A549 (cell line): Measurements from ENCODE around the gene BEST4. TPM values are rescaled to one million over a fixed set of nuclear protein-coding genes. Genes with fewer than 3 reads are reported as not detected.

Experiments used
- ATAC-seq, 2 experiments: fragments of 200-7000 bp in 1 of 2; fragments of >200 bp in 1 of 2; cut with Nextera tagmentation in 1 of 2; cut with Tn5 transposase in 1 of 2; 3 replicates each; pipeline versions ENCODE4 v1.8.0 to v1.9.1; 2018 to 2020; ENCODE audit warnings: mild to moderate bottlenecking in 1 of 2, moderate library complexity in 1 of 2
- CTCF ChIA-PET: fragments of 300-600 bp; sonication (Branson Sonifier 250); formaldehyde crosslinking; extraction: SDS; loops from one replicate; lab custom pipeline; 2021; ENCODE audit warnings: antibody characterized with exemption, inconsistent platforms; lab: Yijun Ruan, JAX
- POLR2A ChIA-PET: fragments of 350-600 bp; formaldehyde crosslinking; extraction: SDS; loops from one replicate; lab custom pipeline; 2021; ENCODE audit warnings: antibody characterized with exemption, inconsistent platforms; lab: Yijun Ruan, JAX
- DNase-seq, 2 experiments: peaks; one replicate each; pipeline versions ENCODE4 v3.0.0 to v3.0.0-alpha.2; 2011 to 2016; ENCODE audit warnings: low read depth in 1 of 2, low spot score in 1 of 2
- FAIRE-seq: peaks from 2 replicates; lab custom pipeline; 2011; peaks lifted over from hg19 to GRCh38; lab: Jason Lieb, UNC
- H3K27ac ChIP-seq, 2 experiments: fragments of >200 bp; sonication (Bioruptor Twin); formaldehyde crosslinking; 3 replicates each; pipeline ENCODE4 v1.5.1; 2016 to 2017
- H3K4me1 ChIP-seq: fragments of >200 bp; sonication (Bioruptor Twin); formaldehyde crosslinking; 3 replicates; pipeline ENCODE4 v1.6.1; 2016
- H3K4me2 ChIP-seq: fragments of >200 bp; sonication (Bioruptor Twin); formaldehyde crosslinking; 3 replicates; pipeline ENCODE4 v1.6.1; 2016
- H3K4me3 ChIP-seq: fragments of >200 bp; sonication (Bioruptor Twin); formaldehyde crosslinking; 3 replicates; pipeline ENCODE4 v1.5.1; 2016
- H3K9me3 ChIP-seq: fragments of >200 bp; sonication (Bioruptor Twin); formaldehyde crosslinking; 3 replicates; pipeline ENCODE4 v1.6.1; 2016
- BHLHE40 ChIP-seq: IDR thresholded peaks from 2 replicates; pipeline ENCODE4 v1.6.1; 2012; ENCODE audit warnings: low read depth, low read length, inconsistent platforms
- CBX8 ChIP-seq: fragments of 200-600 bp; sonication (generic); IDR thresholded peaks from 2 replicates; pipeline ENCODE4 v1.6.1; 2016
- CHD4 ChIP-seq: fragments of 200-600 bp; sonication (generic); IDR thresholded peaks from 2 replicates; pipeline ENCODE4 v1.6.1; 2016; ENCODE audit warnings: antibody characterized with exemption, mild to moderate bottlenecking, borderline replicate concordance
- EHMT2 ChIP-seq: fragments of 200-600 bp; sonication (generic); IDR thresholded peaks from 2 replicates; pipeline ENCODE4 v1.6.1; 2016; ENCODE audit warnings: antibody characterized with exemption, low read depth, mild to moderate bottlenecking, moderate library complexity
- EP300 ChIP-seq, 2 experiments: fragments of >200 bp; sonication (Bioruptor Twin); formaldehyde crosslinking; IDR thresholded peaks; 2 replicates in 1 of 2; 3 replicates in 1 of 2; pipeline ENCODE4 v1.6.1; 2016 to 2017
- ESRRA ChIP-seq: fragments of 150-350 bp; IDR thresholded peaks from 2 replicates; pipeline ENCODE4 v1.6.1; 2014; ENCODE audit warnings: mild to moderate bottlenecking, low read length, borderline replicate concordance
- HOXA7 ChIP-seq: fragments of 250-450 bp; sonication (Bioruptor Pico); IDR thresholded peaks from 2 replicates; pipeline ENCODE4 v1.5.0; 2020; ENCODE audit warnings: mild to moderate bottlenecking, moderate library complexity
- HOXB13 ChIP-seq: fragments of 250-450 bp; sonication (Bioruptor Pico); IDR thresholded peaks from 2 replicates; pipeline ENCODE4 v1.5.0; 2020; ENCODE audit warnings: low read depth, mild to moderate bottlenecking, moderate library complexity
- HOXB5 ChIP-seq: fragments of 250-450 bp; sonication (Bioruptor Pico); IDR thresholded peaks from 2 replicates; pipeline ENCODE4 v1.5.0; 2020; ENCODE audit warnings: mild to moderate bottlenecking, moderate library complexity
- MYC ChIP-seq: IDR thresholded peaks from 2 replicates; pipeline ENCODE4 v1.6.1; 2012; ENCODE audit warnings: mild to moderate bottlenecking, inconsistent platforms, low read length, improper control_type of control experiment, borderline replicate concordance
- NPAS2 ChIP-seq: fragments of 250-450 bp; sonication (Bioruptor Pico); IDR thresholded peaks from 2 replicates; pipeline ENCODE4 v1.8.0; 2022; ENCODE audit warnings: mild to moderate bottlenecking, moderate library complexity, borderline replicate concordance
- NR3C1 ChIP-seq: fragments of >200 bp; sonication (Bioruptor Twin); formaldehyde crosslinking; IDR thresholded peaks from 3 replicates; pipeline ENCODE4 v1.6.1; 2017
- POLR2AphosphoS2 ChIP-seq: conservative IDR thresholded peaks from 2 replicates; pipeline ENCODE4 v1.6.1; 2012; ENCODE audit warnings: low read length, improper control_type of control experiment, inconsistent platforms
- RARB ChIP-seq: fragments of 250-450 bp; sonication (Bioruptor Pico); IDR thresholded peaks from 2 replicates; pipeline ENCODE4 v1.8.0; 2021; ENCODE audit warnings: mild to moderate bottlenecking, moderate library complexity
- RCOR1 ChIP-seq: fragments of 150-350 bp; IDR thresholded peaks from 2 replicates; pipeline ENCODE4 v1.6.1; 2014; ENCODE audit warnings: antibody characterized with exemption, low read length, low read depth
- RNF2 ChIP-seq: fragments of 200-600 bp; sonication (generic); IDR thresholded peaks from 2 replicates; pipeline ENCODE4 v1.6.1; 2016; ENCODE audit warnings: low read depth, mild to moderate bottlenecking, antibody characterized with exemption, moderate library complexity, borderline replicate concordance
- SREBF2 ChIP-seq: fragments of 450-650 bp; IDR thresholded peaks from 2 replicates; pipeline ENCODE4 v1.6.1; 2014; ENCODE audit warnings: mild to moderate bottlenecking, moderate library complexity
- TFCP2L1 ChIP-seq: fragments of 250-450 bp; sonication (Bioruptor Pico); IDR thresholded peaks from 2 replicates; pipeline ENCODE4 v1.5.0; 2021; ENCODE audit warnings: mild to moderate bottlenecking
- TP53 ChIP-seq: fragments of 250-450 bp; sonication (Bioruptor Pico); IDR thresholded peaks from 2 replicates; pipeline ENCODE4 v1.5.0; 2021; ENCODE audit warnings: mild to moderate bottlenecking, moderate library complexity
- ZFP36 ChIP-seq: fragments of 450-650 bp; IDR thresholded peaks from 2 replicates; pipeline ENCODE4 v1.6.1; 2014; ENCODE audit warnings: borderline replicate concordance; ENCODE audit not compliant: partially characterized antibody
- ZNF302 ChIP-seq: fragments of 250-450 bp; sonication (Bioruptor Pico); IDR thresholded peaks from 2 replicates; pipeline ENCODE4 v1.9.0; 2021; ENCODE audit warnings: inconsistent platforms, mild to moderate bottlenecking, moderate library complexity
- ZSCAN20 ChIP-seq: fragments of 250-450 bp; sonication (Bioruptor Pico); IDR thresholded peaks from 2 replicates; pipeline ENCODE4 v1.8.0; 2022; ENCODE audit warnings: mild to moderate bottlenecking, moderate library complexity
- WGBS: methylation state at CpG from one replicate; pipeline ENCODE4 v1.1.6; 2017; ENCODE audit errors: missing lambda C conversion rate; 5-methylcytosine and 5-hydroxymethylcytosine counted together
- polyA plus RNA-seq, 4 experiments: library from polyadenylated mRNA; depleted of rRNA in 3 of 4; stranded (reverse); fragments of >200 nt; fragmentation: RNase III in 1 of 4; extraction: RNeasy Plus Mini Kit Qiagen cat#74134 plus additional on column Dnase treatment in 1 of 4; gene quantifications; 2 replicates in 3 of 4; 3 replicates in 1 of 4; pipeline ENCODE4 v1.2.3, GENCODE V29; 2011 to 2017
- TF ChIP-seq, protein P1 (sequence below): IDR thresholded peaks from 2 replicates; pipeline ENCODE4 v1.6.1; 2012; ENCODE audit warnings: low read depth, borderline replicate concordance
- TF ChIP-seq, protein P2 (sequence below): fragments of 200-600 bp; sonication (generic); IDR thresholded peaks from 2 replicates; pipeline ENCODE4 v1.6.1; 2016; ENCODE audit warnings: antibody characterized with exemption, mild to moderate bottlenecking, moderate library complexity
- TF ChIP-seq, protein P3 (sequence below): fragments of >200 bp; sonication (Bioruptor Twin); formaldehyde crosslinking; IDR thresholded peaks from 3 replicates; pipeline ENCODE4 v1.6.1; 2016
- TF ChIP-seq, protein P4 (sequence below): fragments of >200 bp; sonication (Bioruptor Twin); formaldehyde crosslinking; IDR thresholded peaks from 2 replicates; pipeline ENCODE4 v1.6.1; 2016
- TF ChIP-seq, protein P5 (sequence below): IDR thresholded peaks from 2 replicates; pipeline ENCODE4 v1.6.1; 2012
- TF ChIP-seq, protein P6 (sequence below): fragments of 450-650 bp; IDR thresholded peaks from 2 replicates; pipeline ENCODE4 v1.6.1; 2014; ENCODE audit warnings: antibody characterized with exemption
- TF ChIP-seq, protein P7 (sequence below): fragments of 250-450 bp; sonication (Bioruptor Pico); IDR thresholded peaks from 2 replicates; pipeline ENCODE4 v1.5.0; 2020; ENCODE audit warnings: low read depth, mild to moderate bottlenecking, moderate library complexity
- TF ChIP-seq, protein P8 (sequence below): fragments of 250-450 bp; sonication (Bioruptor Pico); IDR thresholded peaks from 2 replicates; pipeline ENCODE4 v1.5.0; 2021; ENCODE audit warnings: mild to moderate bottlenecking, moderate library complexity, borderline replicate concordance

Gene BEST4
- polyA plus RNA-seq, 2 of the 4 experiments (the other 2 are of a cell fraction): 0.08 to 0.09 TPM

DNA sequence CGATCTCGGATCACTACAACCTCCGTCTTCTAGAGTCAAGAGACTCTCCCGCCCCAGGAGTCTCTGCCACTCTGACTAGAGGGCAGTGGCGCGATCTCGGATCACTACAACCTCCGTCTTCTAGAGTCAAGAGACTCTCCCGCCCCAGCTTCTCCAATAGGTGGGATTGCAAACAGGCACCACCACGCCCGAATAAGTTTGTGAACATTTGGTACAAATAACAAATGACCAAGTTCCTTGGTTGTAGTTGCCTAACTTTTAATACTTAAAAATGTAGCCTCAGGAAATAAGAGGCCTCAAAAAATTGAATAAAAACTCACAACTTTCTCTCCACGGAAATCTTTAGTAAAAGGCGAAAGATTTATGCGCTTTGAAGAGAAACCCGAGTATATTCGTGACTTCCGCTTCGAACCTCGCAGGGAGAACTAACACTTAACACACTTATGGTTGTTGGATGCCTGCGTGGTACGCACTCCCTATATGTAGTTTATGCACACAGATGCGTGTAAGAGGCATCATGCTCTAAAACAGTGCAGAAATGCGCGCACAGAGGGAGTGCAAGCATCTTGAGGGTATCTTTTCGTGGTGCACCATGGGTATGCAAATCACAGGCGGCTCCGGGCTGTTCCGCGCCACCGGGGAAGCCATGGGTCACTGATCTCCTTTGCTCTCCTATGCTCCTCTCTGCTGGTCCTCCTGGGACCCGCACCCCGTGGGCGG lies 31.8 kb upstream of the BEST4 start:
- ChIA-PET CTCF (interaction anchor here (0.7 to 4.5 kb wide), 11 partner anchors 11 to 108 kb away, joined by 3 to 23 read pairs (median 5); partner anchors contain the start of genes BTBD19, PLK3 and RNU5D-1), POLR2A (interaction anchor here (0.5 to 3.5 kb wide), 20 partner anchors 11 to 1127 kb away, joined by 3 to 57 read pairs (median 5); partner anchors contain the start of genes BTBD19, DYNLT4, HECTD3 and MUTYH)
- H3K27ac ChIP-seq: peak overlapping the region; percentile 97 to 98
- H3K4me3 ChIP-seq: peak overlapping the region; percentile 51
- no peak for FAIRE-seq
- DNase-seq: peak; percentile 74 to 94
- peak overlapping the region; percentile 96 for H3K4me2 ChIP-seq
- WGBS: under 1% methylated on average over 30 of the region's 33 CpGs
- H3K9me3 ChIP-seq: no peaks in the 10 kb centered on the region
- ATAC-seq: peak; percentile 90 to 91
- H3K4me1 ChIP-seq: peaks cover 12% of the 10 kb centered on the region; the same call in 2 of the 3 replicates
- TF ChIP-seq NR3C1 (no peak), ESRRA (0 out of 2 replicates have a peak, but pooled peaks have one; percentile 9), CHD4 (no peak), RCOR1 (no peak), BHLHE40 (no peak), HOXA7 (CRISPR knock-in tag) (peak; percentile 99), MYC (no peak), TP53 (CRISPR knock-in tag) (no peak; the same call in none of the 2 replicates), ZNF302 (no peak), CBX8 (no peak), TFCP2L1 (CRISPR knock-in tag) (peak; percentile 92), ZSCAN20 (CRISPR knock-in tag) (no peak), HOXB5 (peak; percentile 59; the same call in 1 of the 2 replicates), NPAS2 (CRISPR knock-in tag) (no peak), SREBF2 (no peak), RNF2 (no peak), HOXB13 (CRISPR knock-in tag) (no peak), POLR2AphosphoS2 (peak; percentile 97), RARB (CRISPR knock-in tag) (peak; percentile 98), EHMT2 (no peak), EP300 (IDR thresholded peaks at IDR 0.05) (no peak), ZFP36 (no peak)
- TF ChIP-seq, protein P1, sequence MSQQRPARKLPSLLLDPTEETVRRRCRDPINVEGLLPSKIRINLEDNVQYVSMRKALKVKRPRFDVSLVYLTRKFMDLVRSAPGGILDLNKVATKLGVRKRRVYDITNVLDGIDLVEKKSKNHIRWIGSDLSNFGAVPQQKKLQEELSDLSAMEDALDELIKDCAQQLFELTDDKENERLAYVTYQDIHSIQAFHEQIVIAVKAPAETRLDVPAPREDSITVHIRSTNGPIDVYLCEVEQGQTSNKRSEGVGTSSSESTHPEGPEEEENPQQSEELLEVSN: peak; percentile 43; the same call in 1 of the 2 replicates
- TF ChIP-seq, protein P2, sequence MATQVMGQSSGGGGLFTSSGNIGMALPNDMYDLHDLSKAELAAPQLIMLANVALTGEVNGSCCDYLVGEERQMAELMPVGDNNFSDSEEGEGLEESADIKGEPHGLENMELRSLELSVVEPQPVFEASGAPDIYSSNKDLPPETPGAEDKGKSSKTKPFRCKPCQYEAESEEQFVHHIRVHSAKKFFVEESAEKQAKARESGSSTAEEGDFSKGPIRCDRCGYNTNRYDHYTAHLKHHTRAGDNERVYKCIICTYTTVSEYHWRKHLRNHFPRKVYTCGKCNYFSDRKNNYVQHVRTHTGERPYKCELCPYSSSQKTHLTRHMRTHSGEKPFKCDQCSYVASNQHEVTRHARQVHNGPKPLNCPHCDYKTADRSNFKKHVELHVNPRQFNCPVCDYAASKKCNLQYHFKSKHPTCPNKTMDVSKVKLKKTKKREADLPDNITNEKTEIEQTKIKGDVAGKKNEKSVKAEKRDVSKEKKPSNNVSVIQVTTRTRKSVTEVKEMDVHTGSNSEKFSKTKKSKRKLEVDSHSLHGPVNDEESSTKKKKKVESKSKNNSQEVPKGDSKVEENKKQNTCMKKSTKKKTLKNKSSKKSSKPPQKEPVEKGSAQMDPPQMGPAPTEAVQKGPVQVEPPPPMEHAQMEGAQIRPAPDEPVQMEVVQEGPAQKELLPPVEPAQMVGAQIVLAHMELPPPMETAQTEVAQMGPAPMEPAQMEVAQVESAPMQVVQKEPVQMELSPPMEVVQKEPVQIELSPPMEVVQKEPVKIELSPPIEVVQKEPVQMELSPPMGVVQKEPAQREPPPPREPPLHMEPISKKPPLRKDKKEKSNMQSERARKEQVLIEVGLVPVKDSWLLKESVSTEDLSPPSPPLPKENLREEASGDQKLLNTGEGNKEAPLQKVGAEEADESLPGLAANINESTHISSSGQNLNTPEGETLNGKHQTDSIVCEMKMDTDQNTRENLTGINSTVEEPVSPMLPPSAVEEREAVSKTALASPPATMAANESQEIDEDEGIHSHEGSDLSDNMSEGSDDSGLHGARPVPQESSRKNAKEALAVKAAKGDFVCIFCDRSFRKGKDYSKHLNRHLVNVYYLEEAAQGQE: peak; percentile 79
- TF ChIP-seq, protein P3, sequence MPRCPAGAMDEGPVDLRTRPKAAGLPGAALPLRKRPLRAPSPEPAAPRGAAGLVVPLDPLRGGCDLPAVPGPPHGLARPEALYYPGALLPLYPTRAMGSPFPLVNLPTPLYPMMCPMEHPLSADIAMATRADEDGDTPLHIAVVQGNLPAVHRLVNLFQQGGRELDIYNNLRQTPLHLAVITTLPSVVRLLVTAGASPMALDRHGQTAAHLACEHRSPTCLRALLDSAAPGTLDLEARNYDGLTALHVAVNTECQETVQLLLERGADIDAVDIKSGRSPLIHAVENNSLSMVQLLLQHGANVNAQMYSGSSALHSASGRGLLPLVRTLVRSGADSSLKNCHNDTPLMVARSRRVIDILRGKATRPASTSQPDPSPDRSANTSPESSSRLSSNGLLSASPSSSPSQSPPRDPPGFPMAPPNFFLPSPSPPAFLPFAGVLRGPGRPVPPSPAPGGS: peak; percentile 100
- TF ChIP-seq, protein P4, sequence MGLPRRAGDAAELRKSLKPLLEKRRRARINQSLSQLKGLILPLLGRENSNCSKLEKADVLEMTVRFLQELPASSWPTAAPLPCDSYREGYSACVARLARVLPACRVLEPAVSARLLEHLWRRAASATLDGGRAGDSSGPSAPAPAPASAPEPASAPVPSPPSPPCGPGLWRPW: no peak
- TF ChIP-seq, protein P5, sequence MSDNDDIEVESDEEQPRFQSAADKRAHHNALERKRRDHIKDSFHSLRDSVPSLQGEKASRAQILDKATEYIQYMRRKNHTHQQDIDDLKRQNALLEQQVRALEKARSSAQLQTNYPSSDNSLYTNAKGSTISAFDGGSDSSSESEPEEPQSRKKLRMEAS: no peak
- TF ChIP-seq, protein P6, sequence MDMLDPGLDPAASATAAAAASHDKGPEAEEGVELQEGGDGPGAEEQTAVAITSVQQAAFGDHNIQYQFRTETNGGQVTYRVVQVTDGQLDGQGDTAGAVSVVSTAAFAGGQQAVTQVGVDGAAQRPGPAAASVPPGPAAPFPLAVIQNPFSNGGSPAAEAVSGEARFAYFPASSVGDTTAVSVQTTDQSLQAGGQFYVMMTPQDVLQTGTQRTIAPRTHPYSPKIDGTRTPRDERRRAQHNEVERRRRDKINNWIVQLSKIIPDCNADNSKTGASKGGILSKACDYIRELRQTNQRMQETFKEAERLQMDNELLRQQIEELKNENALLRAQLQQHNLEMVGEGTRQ: no peak
- TF ChIP-seq, protein P7, sequence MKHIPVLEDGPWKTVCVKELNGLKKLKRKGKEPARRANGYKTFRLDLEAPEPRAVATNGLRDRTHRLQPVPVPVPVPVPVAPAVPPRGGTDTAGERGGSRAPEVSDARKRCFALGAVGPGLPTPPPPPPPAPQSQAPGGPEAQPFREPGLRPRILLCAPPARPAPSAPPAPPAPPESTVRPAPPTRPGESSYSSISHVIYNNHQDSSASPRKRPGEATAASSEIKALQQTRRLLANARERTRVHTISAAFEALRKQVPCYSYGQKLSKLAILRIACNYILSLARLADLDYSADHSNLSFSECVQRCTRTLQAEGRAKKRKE: peak; percentile 79
- TF ChIP-seq, protein P8, sequence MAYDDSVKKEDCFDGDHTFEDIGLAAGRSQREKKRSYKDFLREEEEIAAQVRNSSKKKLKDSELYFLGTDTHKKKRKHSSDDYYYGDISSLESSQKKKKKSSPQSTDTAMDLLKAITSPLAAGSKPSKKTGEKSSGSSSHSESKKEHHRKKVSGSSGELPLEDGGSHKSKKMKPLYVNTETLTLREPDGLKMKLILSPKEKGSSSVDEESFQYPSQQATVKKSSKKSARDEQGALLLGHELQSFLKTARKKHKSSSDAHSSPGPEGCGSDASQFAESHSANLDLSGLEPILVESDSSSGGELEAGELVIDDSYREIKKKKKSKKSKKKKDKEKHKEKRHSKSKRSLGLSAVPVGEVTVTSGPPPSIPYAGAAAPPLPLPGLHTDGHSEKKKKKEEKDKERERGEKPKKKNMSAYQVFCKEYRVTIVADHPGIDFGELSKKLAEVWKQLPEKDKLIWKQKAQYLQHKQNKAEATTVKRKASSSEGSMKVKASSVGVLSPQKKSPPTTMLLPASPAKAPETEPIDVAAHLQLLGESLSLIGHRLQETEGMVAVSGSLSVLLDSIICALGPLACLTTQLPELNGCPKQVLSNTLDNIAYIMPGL (CRISPR knock-in tag): no peak; the same call in 1 of the 2 replicates
